UCSD-AML1 (cell line): ENCODE measurements around the gene LDHB.
"Not testable (repeated sequence)": the region's sequence is repeated elsewhere in the genome, so short reads cannot be mapped to it uniquely, and the experiment has no call there.

Source experiments
- DNase-seq: peaks from one replicate; lab custom pipeline; 2025; ENCODE audit not compliant: unreplicated experiment; lab: John Stamatoyannopoulos, UW

LDHB gene

GRCh38 chr12:21614506-21614905 is 43.1 kb downstream of the LDHB start:
- no peak for DNase-seq

- DNase-seq, result no peak
These were observed 43.7 kb downstream of the LDHB start for GRCh38 chr12:21613931-21614330.

- no peak for DNase-seq
These were observed 49.4 kb downstream of the LDHB start for GRCh38 chr12:21608196-21608595.

- no peak for DNase-seq
These were observed 49.9 kb downstream of the LDHB start for GRCh38 chr12:21607701-21608100.

GRCh38 chr12:21606175-21606574 is 51.5 kb downstream of the LDHB start:
- DNase-seq, result no peak

- no peak for DNase-seq
These were observed 53.2 kb downstream of the LDHB start, which contains the start of gene GYS2 for GRCh38 chr12:21604245-21605101. GYS2 (minus strand) TSS chr12:21604847; CDS start chr12:21604592, 255 bp downstream.

GRCh38 chr12:21602774-21603173 is 54.9 kb downstream of the LDHB start:
- DNase-seq, result no peak

- no peak for DNase-seq
These were observed 57.4 kb downstream of the LDHB start for GRCh38 chr12:21600196-21600595.

GRCh38 chr12:21599143-21599999 is 58.3 kb downstream of the LDHB start:
- no peak for DNase-seq

GRCh38 chr12:21598651-21599050 is 59.0 kb downstream of the LDHB start:
- no peak for DNase-seq

- not testable (repeated sequence) for DNase-seq
These were observed 62.3 kb downstream of the LDHB start for GRCh38 chr12:21595356-21595755.

GRCh38 chr12:21585485-21585884 is 72.2 kb downstream of the LDHB start:
- no peak for DNase-seq
